GM18519 (cell line): ENCODE data around the gene TMEM233.
"Not testable (repeated sequence)": the region's sequence is repeated elsewhere in the genome, so short reads cannot be mapped to it uniquely, and the experiment has no call there.

ENCODE experiments used
- ATAC-seq: cut with Tn5 transposase; IDR thresholded peaks from one replicate; pipeline ENCODE4 v1.9.1; 2021; ENCODE audit warnings: mild to moderate bottlenecking, moderate library complexity; ENCODE audit not compliant: unreplicated experiment, low FRiP score

The TMEM233 gene

GRCh38 chr12:119603767-119604166, 10.2 kb downstream of the TMEM233 start:
- ATAC-seq, result no peak

- no peak for ATAC-seq
Observed at GRCh38 chr12:119609358-119609757, 15.8 kb downstream of the TMEM233 start.

GRCh38 chr12:119613319-119613936, 19.9 kb downstream of the TMEM233 start:
- ATAC-seq, result no peak

GRCh38 chr12:119614705-119615104, 21.1 kb downstream of the TMEM233 start:
- ATAC-seq, result no peak

- ATAC-seq, result no peak
Observed at GRCh38 chr12:119615518-119616475, 22.2 kb downstream of the TMEM233 start.

GRCh38 chr12:119618328-119618896, 24.8 kb downstream of the TMEM233 start:
- ATAC-seq, result not testable (repeated sequence)

- ATAC-seq, result no peak
Observed at GRCh38 chr12:119620490-119620889, 26.9 kb downstream of the TMEM233 start.

- ATAC-seq, result no peak
Observed at GRCh38 chr12:119621878-119622277, 28.3 kb downstream of the TMEM233 start.

GRCh38 chr12:119624966-119625365, 31.4 kb downstream of the TMEM233 start:
- no peak for ATAC-seq

- no peak for ATAC-seq
Observed at GRCh38 chr12:119627019-119627643, 33.6 kb downstream of the TMEM233 start.

- ATAC-seq, result no peak
Observed at GRCh38 chr12:119627686-119628085, 34.1 kb downstream of the TMEM233 start.

- no peak for ATAC-seq
Observed at GRCh38 chr12:119630223-119630780, 36.7 kb downstream of the TMEM233 start.

GRCh38 chr12:119630962-119631550, 37.5 kb downstream of the TMEM233 start:
- ATAC-seq, result no peak

GRCh38 chr12:119631930-119632678, 38.5 kb downstream of the TMEM233 start:
- ATAC-seq, result no peak

GRCh38 chr12:119634743-119635142, 41.2 kb downstream of the TMEM233 start:
- ATAC-seq, result no peak

GRCh38 chr12:119642986-119643385, 49.4 kb downstream of the TMEM233 start:
- no peak for ATAC-seq

GRCh38 chr12:119644930-119645329, 51.4 kb downstream of the TMEM233 start:
- no peak for ATAC-seq

- no peak for ATAC-seq
Observed at GRCh38 chr12:119645535-119646059, 52.0 kb downstream of the TMEM233 start.

- ATAC-seq, result no peak
Observed at GRCh38 chr12:119649202-119649808, 55.7 kb downstream of the TMEM233 start.
